Breast epithelium (tissue), 4 donors: ENCODE results near the gene SYN1. TPM values are rescaled to one million over a fixed set of nuclear protein-coding genes. Genes with fewer than 3 reads are reported as not detected.

Source experiments
- DNase-seq, 2 donors: peaks; one replicate each; pipeline ENCODE4 v3.0.0-alpha.2; 2019; ENCODE audit warnings: low spot score in 2 of 2
- H3K27ac ChIP-seq, 2 donors: fragments of 200-600 bp; sonication (generic) in 1 of 2; one replicate each; pipeline ENCODE4 v1.5.1; 2016 to 2019; ENCODE audit warnings: mild to moderate bottlenecking in 1 of 2
- H3K27me3 ChIP-seq, 2 donors: fragments of 200-600 bp; sonication (generic) in 1 of 2; one replicate each; pipeline versions ENCODE4 v1.5.1 to v1.6.0; 2017 to 2019; ENCODE audit warnings: control low read depth in 1 of 2, mild to moderate bottlenecking in 1 of 2
- H3K36me3 ChIP-seq: fragments of 200-600 bp; one replicate; pipeline ENCODE4 v1.5.1; 2019
- H3K4me1 ChIP-seq, 2 donors: fragments of 200-600 bp; sonication (generic); one replicate each; pipeline ENCODE4 v1.5.1; 2016 to 2019; ENCODE audit warnings: control low read depth in 1 of 2
- H3K4me3 ChIP-seq, 3 donors: fragments of 200-600 bp; sonication (generic); 1 replicate in 2 of 3; 2 replicates in 1 of 3; pipeline ENCODE4 v1.5.1; 2016 to 2019; ENCODE audit warnings: mild to moderate bottlenecking in 3 of 3, moderate library complexity in 2 of 3
- H3K9me3 ChIP-seq, 2 donors: fragments of 200-600 bp; sonication (generic) in 1 of 2; one replicate each; pipeline ENCODE4 v1.5.1; 2016 to 2019; ENCODE audit warnings: control low read depth in 1 of 2
- POLR2A ChIP-seq: fragments of 450-650 bp; IDR thresholded peaks from one replicate; pipeline ENCODE4 v1.6.1; 2016; ENCODE audit warnings: antibody characterized with exemption, mild to moderate bottlenecking, moderate library complexity
- POLR2AphosphoS5 ChIP-seq, 3 donors: sonication (generic); formaldehyde crosslinking; IDR thresholded peaks; one replicate each; pipeline ENCODE4 v1.6.1; 2017; ENCODE audit warnings: antibody characterized with exemption in 3 of 3
- intact Hi-C: fragments of 100-400 bp; cut with DNase I; formaldehyde crosslinking; loops from one replicate; pipeline ENCODE4 v1.15.1; 2023; ENCODE audit warnings: low total_unique reads
- total RNA-seq, 3 donors: library from RNA; depleted of rRNA; stranded (reverse); fragments of >200 nt; gene quantifications; one replicate each; pipeline ENCODE4 v1.1.0, GENCODE V29; 2016
- TF ChIP-seq, protein P1 (sequence below), 3 donors: fragments of 450-650 bp; IDR thresholded peaks; one replicate each; pipeline ENCODE4 v1.5.1; 2016 to 2017; ENCODE audit warnings: antibody characterized with exemption in 3 of 3, mild to moderate bottlenecking in 3 of 3, moderate library complexity in 3 of 3

SYN1 gene
- total RNA-seq, 3 donors from 2014 or later = not detected

DNA sequence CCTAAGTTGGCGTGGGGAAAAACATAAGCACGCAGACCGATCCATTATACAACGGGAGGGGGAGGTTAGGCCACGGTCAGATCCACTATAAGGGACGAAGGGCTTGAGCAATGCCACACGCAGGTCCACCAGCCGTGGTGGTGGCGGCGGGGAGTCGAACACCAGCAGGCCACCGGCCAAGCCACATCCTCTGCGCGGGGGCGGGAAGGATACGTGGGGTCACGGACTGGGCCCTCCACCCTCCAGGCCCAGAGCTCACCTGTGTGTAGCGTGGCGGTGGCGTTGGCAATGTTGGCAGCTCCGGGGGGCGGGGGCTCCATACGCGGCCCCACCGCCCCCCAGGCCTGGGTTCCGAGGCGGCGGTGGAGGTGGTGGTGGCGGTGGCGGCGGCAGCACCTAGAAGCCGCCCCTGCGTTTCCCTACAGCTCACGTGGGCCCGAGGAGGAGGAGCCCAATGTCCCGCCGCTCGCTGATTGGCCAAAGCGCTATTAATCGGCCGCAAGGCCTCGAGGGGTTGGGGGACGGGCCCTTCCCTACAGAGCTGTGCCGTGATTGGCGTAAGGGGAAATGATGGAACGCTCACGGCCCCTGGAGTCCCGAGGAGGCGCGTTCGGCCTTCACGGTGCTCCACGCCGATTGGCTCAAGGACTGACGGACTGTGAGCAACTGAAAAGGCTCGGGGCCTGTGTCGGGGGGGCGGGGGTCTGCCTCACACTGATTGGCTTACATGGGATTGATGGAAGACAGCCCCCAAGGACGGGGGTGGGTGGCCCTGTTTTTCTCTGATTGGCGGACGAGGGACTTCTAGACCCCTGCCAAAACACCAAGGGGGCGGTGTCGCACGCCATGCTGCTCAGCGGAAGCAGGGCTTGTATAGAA, 30.7 kb upstream of the SYN1 start, which contains the start of gene ELK1:
Gene ELK1 (minus strand): TSS at position 400 of the 879 bp plus-strand sequence. CDS start 9,122 bp downstream, outside the sequence.
- TF ChIP-seq, protein P1, sequence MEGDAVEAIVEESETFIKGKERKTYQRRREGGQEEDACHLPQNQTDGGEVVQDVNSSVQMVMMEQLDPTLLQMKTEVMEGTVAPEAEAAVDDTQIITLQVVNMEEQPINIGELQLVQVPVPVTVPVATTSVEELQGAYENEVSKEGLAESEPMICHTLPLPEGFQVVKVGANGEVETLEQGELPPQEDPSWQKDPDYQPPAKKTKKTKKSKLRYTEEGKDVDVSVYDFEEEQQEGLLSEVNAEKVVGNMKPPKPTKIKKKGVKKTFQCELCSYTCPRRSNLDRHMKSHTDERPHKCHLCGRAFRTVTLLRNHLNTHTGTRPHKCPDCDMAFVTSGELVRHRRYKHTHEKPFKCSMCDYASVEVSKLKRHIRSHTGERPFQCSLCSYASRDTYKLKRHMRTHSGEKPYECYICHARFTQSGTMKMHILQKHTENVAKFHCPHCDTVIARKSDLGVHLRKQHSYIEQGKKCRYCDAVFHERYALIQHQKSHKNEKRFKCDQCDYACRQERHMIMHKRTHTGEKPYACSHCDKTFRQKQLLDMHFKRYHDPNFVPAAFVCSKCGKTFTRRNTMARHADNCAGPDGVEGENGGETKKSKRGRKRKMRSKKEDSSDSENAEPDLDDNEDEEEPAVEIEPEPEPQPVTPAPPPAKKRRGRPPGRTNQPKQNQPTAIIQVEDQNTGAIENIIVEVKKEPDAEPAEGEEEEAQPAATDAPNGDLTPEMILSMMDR (IDR thresholded peaks at IDR 0.05) = no peak
- TF ChIP-seq POLR2A (peak; percentile 35), POLR2AphosphoS5 (IDR thresholded peaks at IDR 0.05) (peak in 2 of 3 donors; percentile 44 to 55)
- peak within 1 kb of the TSS; percentile 86 to 93 for H3K27ac ChIP-seq
- DNase-seq = peak; percentile 92 to 97
- no peaks in the 10 kb centered on the region for H3K4me1 ChIP-seq
- H3K27me3 ChIP-seq = peaks cover 0 to 23% of the 10 kb centered on the region in 2 donors
- peak within 1 kb of the TSS; percentile 65 to 81 (median 68) for H3K4me3 ChIP-seq
- H3K36me3 ChIP-seq = no peaks in the 10 kb centered on the region
- intact Hi-C loops = no loop called here
- no peaks in the 10 kb centered on the region for H3K9me3 ChIP-seq

DNA sequence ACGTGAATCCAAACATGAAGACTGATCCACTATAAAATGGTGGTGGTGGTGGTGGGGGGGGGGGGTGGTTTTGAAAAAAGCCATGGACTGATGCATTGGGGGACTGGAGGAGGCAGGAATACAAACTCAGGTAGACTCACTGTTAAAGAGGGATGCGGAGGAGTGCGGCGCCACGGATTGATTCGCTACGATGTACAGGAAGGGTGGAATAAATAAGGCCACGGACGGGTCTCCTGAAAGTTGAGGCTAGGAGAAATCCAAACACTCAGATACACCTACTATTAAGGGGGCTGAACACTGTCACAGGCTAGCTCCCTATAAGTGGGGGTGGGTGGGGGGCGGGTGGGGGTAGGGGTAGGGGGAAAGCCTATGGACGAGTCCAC, 30.1 kb upstream of the SYN1 start:
- Histone ChIP-seq H3K4me1 (no peaks in the 10 kb centered on the region), H3K4me3 (peak overlapping the region; percentile 65 to 81 (median 68)), H3K36me3 (no peaks in the 10 kb centered on the region), H3K27me3 (peaks cover 0 to 30% of the 10 kb centered on the region in 2 donors), H3K9me3 (no peaks in the 10 kb centered on the region), H3K27ac (peak overlapping the region; percentile 86 to 93)
- intact Hi-C loops = no loop called here
- TF ChIP-seq POLR2AphosphoS5 (IDR thresholded peaks at IDR 0.05) = no peak
- no peak for DNase-seq

DNA sequence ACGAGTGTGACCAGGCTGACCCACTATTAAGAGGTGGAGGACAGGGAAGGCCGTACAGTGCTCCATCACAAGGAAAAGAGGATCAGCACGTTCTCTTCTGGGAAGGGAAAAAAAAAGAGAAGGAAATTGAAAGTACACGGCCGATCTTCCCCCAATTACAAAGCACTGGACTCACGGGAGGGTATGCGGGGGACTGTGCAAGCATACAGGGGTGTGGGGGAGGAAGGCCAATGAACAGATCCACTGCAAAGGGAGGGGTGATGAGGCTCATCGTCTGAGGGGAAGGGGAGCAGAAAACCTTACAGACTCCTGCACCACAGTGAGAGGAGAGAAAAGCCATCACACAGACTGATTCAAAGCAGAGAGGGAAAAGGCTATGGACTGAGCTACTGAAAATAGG, 29.6 kb upstream of the SYN1 start:
- Histone ChIP-seq H3K27me3 (peaks cover 0 to 35% of the 10 kb centered on the region in 2 donors), H3K27ac (no peak overlapping the region), H3K4me3 (peak overlapping the region; percentile 65 to 81 (median 68)), H3K4me1 (no peaks in the 10 kb centered on the region), H3K9me3 (no peaks in the 10 kb centered on the region), H3K36me3 (no peaks in the 10 kb centered on the region)
- DNase-seq = no peak
- intact Hi-C loops = no loop called here
- TF ChIP-seq POLR2A (no peak), POLR2AphosphoS5 (IDR thresholded peaks at IDR 0.05) (no peak)
- TF ChIP-seq, protein P1 (IDR thresholded peaks at IDR 0.05) = no peak

DNA sequence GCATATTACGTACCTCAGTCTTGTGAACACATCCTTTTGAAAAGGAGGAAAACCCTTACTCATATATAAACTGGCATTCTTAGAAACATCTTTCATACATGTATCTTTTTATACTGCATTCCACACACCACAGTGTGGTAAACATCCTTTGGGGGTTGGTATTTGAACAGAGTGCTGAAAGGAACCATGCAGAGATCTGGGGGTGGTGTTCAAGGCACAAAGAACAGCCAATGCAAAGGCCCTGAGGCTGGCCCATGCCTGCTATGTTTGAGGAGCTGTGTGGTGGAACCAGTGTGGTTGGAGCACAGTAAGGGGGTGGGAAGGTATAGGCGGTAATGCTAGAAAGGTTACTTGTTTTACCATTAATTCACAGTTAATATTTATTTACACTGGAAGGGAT, 28.7 kb upstream of the SYN1 start:
- TF ChIP-seq POLR2A = no peak
- no peak for TF ChIP-seq POLR2AphosphoS5 (IDR thresholded peaks at IDR 0.05)
- TF ChIP-seq, protein P1 (IDR thresholded peaks at IDR 0.05) = no peak
- DNase-seq = no peak
- Histone ChIP-seq H3K27me3 (peaks cover 0 to 41% of the 10 kb centered on the region in 2 donors), H3K4me1 (no peaks in the 10 kb centered on the region), H3K36me3 (no peaks in the 10 kb centered on the region), H3K9me3 (no peaks in the 10 kb centered on the region), H3K4me3 (peak overlapping the region in 1 of 3 donors; percentile 8), H3K27ac (no peak overlapping the region)
- intact Hi-C loops = no loop called here

DNA sequence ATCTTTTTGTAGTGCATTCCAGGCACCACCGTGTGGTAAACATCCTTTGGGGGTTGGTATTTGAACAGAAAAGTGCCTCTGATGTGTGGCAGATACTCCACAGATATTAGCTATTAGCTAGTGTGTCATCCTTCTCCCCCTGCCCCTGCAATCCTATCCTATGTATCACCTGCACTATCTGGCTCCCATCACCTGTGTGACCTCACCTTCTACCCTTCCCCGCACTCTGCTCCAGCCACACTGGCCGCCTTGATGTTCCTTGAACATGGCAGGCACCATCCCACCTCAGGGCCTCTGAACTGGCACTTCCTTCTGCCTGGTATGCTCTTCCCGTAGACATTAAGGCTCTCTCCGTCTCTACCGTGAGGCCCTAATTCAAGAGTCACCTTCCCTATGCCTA, 27.0 kb upstream of the SYN1 start:
- intact Hi-C loops = no loop called here
- H3K27ac ChIP-seq = no peak overlapping the region
- no peak for DNase-seq
- no peaks in the 10 kb centered on the region for H3K36me3 ChIP-seq
- TF ChIP-seq POLR2AphosphoS5 (IDR thresholded peaks at IDR 0.05) (no peak), POLR2A (no peak)
- TF ChIP-seq, protein P1 (IDR thresholded peaks at IDR 0.05) = no peak
- no peaks in the 10 kb centered on the region for H3K4me1 ChIP-seq
- no peak overlapping the region for H3K4me3 ChIP-seq
- H3K9me3 ChIP-seq = no peaks in the 10 kb centered on the region
- peaks cover 0 to 37% of the 10 kb centered on the region in 2 donors for H3K27me3 ChIP-seq
